C4-2B (cell line): ENCODE results near the gene SBK2.

Source experiments
- H3K27ac ChIP-seq: fragments of 450-650 bp; 2 replicates; pipeline ENCODE4 v1.5.1; 2017
- CTCF ChIP-seq: fragments of 450-650 bp; conservative IDR thresholded peaks from 2 replicates; pipeline ENCODE4 v1.5.1; 2017; ENCODE audit warnings: mild to moderate bottlenecking
- ZFX ChIP-seq: fragments of 450-650 bp; IDR thresholded peaks from 2 replicates; pipeline ENCODE4 v1.6.1; 2017

The SBK2 gene

DNA sequence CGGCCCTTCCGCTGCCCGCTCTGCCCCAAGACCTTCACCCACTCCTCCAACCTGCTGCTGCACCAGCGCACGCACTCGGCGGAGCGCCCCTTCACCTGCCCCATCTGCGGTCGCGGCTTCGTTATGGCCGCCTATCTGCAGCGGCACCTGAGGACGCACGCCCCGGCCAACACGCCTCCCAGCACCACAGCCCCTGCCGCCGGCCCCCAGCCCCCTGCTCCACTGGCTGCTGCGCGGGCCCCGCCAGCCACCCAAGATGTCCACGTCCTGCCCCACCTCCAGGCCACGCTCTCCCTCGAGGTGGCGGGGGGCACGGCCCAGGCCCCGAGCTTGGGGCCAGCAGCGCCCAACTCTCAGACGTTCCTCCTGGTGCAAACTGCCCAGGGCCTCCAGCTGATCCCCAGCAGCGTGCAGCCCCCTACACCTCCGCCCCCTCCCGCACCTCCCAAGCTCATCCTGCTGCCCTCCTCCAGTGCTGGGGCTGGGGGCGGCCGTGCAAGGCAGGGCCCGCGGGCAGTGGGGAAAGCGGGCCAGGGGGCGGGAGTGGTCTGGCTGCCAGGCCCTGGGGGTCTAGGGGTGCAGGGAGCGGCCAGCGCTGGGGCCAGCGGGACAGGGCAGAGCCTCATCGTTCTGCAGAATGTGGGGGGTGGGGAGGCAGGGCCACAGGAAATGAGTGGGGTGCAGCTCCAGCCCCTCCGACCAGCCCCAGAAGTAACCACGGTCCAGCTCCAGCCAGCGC is 53.8 kb downstream of the SBK2 start:
- no peak overlapping the region for H3K27ac ChIP-seq
- TF ChIP-seq ZFX (no peak), CTCF (no peak)

GRCh38 chr19:55482156-55482961 is 54.6 kb downstream of the SBK2 start:
- H3K27ac ChIP-seq, result no peak overlapping the region
- TF ChIP-seq CTCF, result no peak
- no peak for TF ChIP-seq ZFX

DNA sequence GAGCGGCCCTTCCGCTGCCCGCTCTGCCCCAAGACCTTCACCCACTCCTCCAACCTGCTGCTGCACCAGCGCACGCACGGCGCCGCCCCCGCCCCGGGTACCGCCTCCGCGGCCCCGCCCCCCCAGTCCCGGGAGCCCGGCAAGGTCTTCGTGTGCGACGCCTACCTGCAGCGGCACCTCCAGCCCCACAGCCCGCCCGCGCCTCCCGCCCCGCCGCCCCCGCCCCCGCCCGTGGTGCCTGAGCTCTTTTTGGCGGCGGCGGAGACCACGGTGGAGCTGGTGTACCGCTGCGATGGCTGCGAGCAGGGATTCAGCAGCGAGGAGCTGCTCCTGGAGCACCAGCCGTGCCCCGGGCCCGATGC is 55.2 kb downstream of the SBK2 start:
- no peak overlapping the region for H3K27ac ChIP-seq
- TF ChIP-seq ZFX (no peak), CTCF (no peak)

DNA sequence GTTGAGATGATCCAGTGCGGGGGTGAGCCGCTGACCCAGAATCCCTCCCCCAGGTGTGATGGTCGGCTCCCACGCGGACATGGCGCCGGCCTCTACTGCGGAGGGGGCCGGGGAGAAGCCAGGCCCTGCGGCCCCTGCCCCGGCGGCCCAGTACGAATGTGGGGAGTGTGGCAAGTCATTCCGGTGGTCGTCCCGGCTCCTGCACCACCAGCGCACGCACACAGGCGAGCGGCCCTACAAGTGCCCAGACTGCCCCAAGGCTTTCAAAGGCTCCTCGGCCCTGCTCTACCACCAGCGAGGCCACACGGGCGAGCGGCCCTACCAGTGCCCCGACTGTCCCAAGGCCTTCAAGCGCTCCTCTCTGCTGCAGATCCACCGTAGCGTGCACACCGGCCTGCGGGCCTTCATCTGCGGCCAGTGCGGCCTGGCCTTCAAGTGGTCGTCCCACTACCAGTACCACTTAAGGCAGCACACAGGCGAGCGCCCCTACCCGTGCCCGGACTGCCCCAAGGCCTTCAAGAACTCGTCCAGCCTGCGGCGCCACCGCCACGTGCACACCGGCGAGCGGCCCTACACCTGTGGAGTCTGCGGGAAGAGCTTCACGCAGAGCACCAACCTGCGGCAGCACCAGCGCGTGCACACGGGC is 55.7 kb downstream of the SBK2 start:
- TF ChIP-seq ZFX, result no peak
- no peak for TF ChIP-seq CTCF
- H3K27ac ChIP-seq, result no peak overlapping the region

- TF ChIP-seq CTCF (no peak), ZFX (no peak)
- no peak overlapping the region for H3K27ac ChIP-seq
These were observed 57.3 kb downstream of the SBK2 start for GRCh38 chr19:55479451-55480230.

DNA sequence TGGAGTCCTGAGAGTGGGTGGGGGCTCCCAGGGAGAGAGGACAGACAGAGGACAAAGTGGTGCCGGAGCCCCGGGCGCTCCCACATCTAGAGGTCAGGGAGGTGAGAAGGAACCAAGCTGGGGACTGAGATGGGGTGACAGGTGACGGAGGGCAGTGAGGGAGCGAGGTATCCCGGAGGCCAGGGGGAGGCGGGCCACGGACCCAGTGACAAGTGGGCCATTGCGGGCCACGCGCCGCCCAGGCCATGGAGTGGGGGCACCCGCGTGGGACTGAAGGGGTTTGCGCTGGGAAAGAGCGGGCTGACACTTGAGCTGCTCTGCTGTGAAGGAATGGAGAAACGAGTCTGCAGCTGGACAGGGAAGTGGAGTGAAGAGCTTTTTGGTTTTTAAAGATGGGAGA is 57.9 kb downstream of the SBK2 start:
- TF ChIP-seq ZFX (no peak), CTCF (no peak)
- no peak overlapping the region for H3K27ac ChIP-seq
